OCI-LY1 (cell line): Measurements from ENCODE around the gene C5orf46.

ENCODE experiments used
- H2AFZ ChIP-seq: fragments of 200-600 bp; sonication (generic), shearing (Covaris generic); 2 replicates; pipeline ENCODE4 v1.6.0; 2014; ENCODE audit warnings: antibody characterized with exemption, mild to moderate bottlenecking, low read length
- H3F3A ChIP-seq: fragments of 200-600 bp; sonication (generic), shearing (Covaris generic); 2 replicates; pipeline ENCODE4 v1.6.0; 2014; ENCODE audit warnings: mild to moderate bottlenecking, antibody characterized with exemption, low read length, moderate library complexity; ENCODE audit not compliant: insufficient read depth
- H3K27ac ChIP-seq: fragments of 200-600 bp; sonication (generic); 2 replicates; pipeline ENCODE4 v1.5.1; 2014; ENCODE audit warnings: low read length, mixed run types, mild to moderate bottlenecking, low read depth; ENCODE audit not compliant: poor library complexity, severe bottlenecking
- H3K27me3 ChIP-seq: fragments of 200-600 bp; sonication (generic); 2 replicates; pipeline ENCODE4 v1.6.0; 2014; ENCODE audit warnings: antibody characterized with exemption, mild to moderate bottlenecking, low read length, moderate library complexity; ENCODE audit not compliant: insufficient read depth
- H3K36me3 ChIP-seq: fragments of 200-600 bp; sonication (generic); 2 replicates; pipeline ENCODE4 v1.6.1; 2014; ENCODE audit warnings: mild to moderate bottlenecking, antibody characterized with exemption, low read length, moderate library complexity, mixed read lengths; ENCODE audit not compliant: insufficient read depth
- H3K4me1 ChIP-seq: fragments of 200-600 bp; sonication (generic); 2 replicates; pipeline ENCODE4 v1.5.1; 2014; ENCODE audit warnings: mild to moderate bottlenecking, low read length, moderate library complexity; ENCODE audit not compliant: insufficient read depth, severe bottlenecking
- H3K4me2 ChIP-seq: fragments of 200-600 bp; sonication (generic), shearing (Covaris generic); 2 replicates; pipeline ENCODE4 v1.6.1; 2014; ENCODE audit warnings: low read length
- H3K4me3 ChIP-seq: fragments of 200-600 bp; sonication (generic); 2 replicates; pipeline ENCODE4 v1.5.1; 2014; ENCODE audit warnings: low read length, low read depth, mild to moderate bottlenecking, mixed read lengths; ENCODE audit not compliant: poor library complexity, severe bottlenecking
- H3K79me2 ChIP-seq: fragments of 200-600 bp; shearing (Covaris generic); 2 replicates; pipeline ENCODE4 v1.6.1; 2016; ENCODE audit warnings: mixed run types, low read length, mixed read lengths; ENCODE audit not compliant: insufficient read depth
- H3K9ac ChIP-seq: fragments of 200-600 bp; sonication (generic), shearing (Covaris generic); 2 replicates; pipeline ENCODE4 v1.6.1; 2014; ENCODE audit warnings: mild to moderate bottlenecking, low read length, mixed read lengths
- H3K9me2 ChIP-seq: fragments of 200-600 bp; sonication (generic), shearing (Covaris generic); 2 replicates; pipeline ENCODE4 v1.6.1; 2014; ENCODE audit warnings: low read depth, mild to moderate bottlenecking, low read length, mixed read lengths
- H3K9me3 ChIP-seq: fragments of 200-600 bp; shearing (Covaris generic); 2 replicates; pipeline ENCODE4 v1.6.1; 2014; ENCODE audit warnings: low read length, mixed read lengths
- H4K20me1 ChIP-seq: fragments of 200-600 bp; sonication (generic), shearing (Covaris generic); 2 replicates; pipeline ENCODE4 v1.6.0; 2016; ENCODE audit warnings: mild to moderate bottlenecking, low read length; ENCODE audit not compliant: insufficient read depth
- CTCF ChIP-seq: fragments of 200-600 bp; sonication (generic), shearing (Covaris generic); IDR thresholded peaks from 2 replicates; pipeline ENCODE4 v1.5.1; 2017; ENCODE audit warnings: mild to moderate bottlenecking, antibody characterized with exemption, low read length, moderate library complexity, mixed read lengths
- EZH2 ChIP-seq: fragments of 200-600 bp; sonication (generic), shearing (Covaris generic); IDR thresholded peaks from 2 replicates; pipeline ENCODE4 v1.8.0; 2017; ENCODE audit warnings: borderline replicate concordance, mixed run types, mild to moderate bottlenecking, antibody characterized with exemption, low read length, moderate library complexity, mixed read lengths

The C5orf46 gene

GRCh38 chr5:147854331-147854730, 52.0 kb downstream of the C5orf46 start:
- Histone ChIP-seq H3K27ac (no peak overlapping the region), H3K36me3 (no peaks in the 10 kb centered on the region), H3F3A (no peaks in the 10 kb centered on the region), H3K9me3 (no peaks in the 10 kb centered on the region), H3K4me1 (no peaks in the 10 kb centered on the region), H2AFZ (no peak overlapping the region), H3K27me3 (no peaks in the 10 kb centered on the region), H3K4me3 (no peak overlapping the region), H4K20me1 (no peaks in the 10 kb centered on the region), H3K79me2 (no peaks in the 10 kb centered on the region), H3K9me2 (no peaks in the 10 kb centered on the region), H3K4me2 (no peak overlapping the region), H3K9ac (no peak overlapping the region)
- TF ChIP-seq EZH2 (no peak), CTCF (no peak)

- H3K27ac ChIP-seq, result no peak overlapping the region
- no peaks in the 10 kb centered on the region for H3K79me2 ChIP-seq
- no peak overlapping the region for H3K4me2 ChIP-seq
- H3K9me3 ChIP-seq, result no peaks in the 10 kb centered on the region
- no peak overlapping the region for H3K4me3 ChIP-seq
- TF ChIP-seq CTCF (no peak), EZH2 (no peak)
- no peaks in the 10 kb centered on the region for H3K9me2 ChIP-seq
- H3K9ac ChIP-seq, result no peak overlapping the region
- H2AFZ ChIP-seq, result no peak overlapping the region
- H3K36me3 ChIP-seq, result no peaks in the 10 kb centered on the region
- no peaks in the 10 kb centered on the region for H3F3A ChIP-seq
- no peaks in the 10 kb centered on the region for H4K20me1 ChIP-seq
- no peaks in the 10 kb centered on the region for H3K27me3 ChIP-seq
- H3K4me1 ChIP-seq, result no peaks in the 10 kb centered on the region
Observed at GRCh38 chr5:147853372-147853987, 52.9 kb downstream of the C5orf46 start.

- Histone ChIP-seq H3K9me3 (no peaks in the 10 kb centered on the region), H3K79me2 (no peaks in the 10 kb centered on the region), H3K27ac (no peak overlapping the region), H3K9ac (no peak overlapping the region), H2AFZ (no peak overlapping the region), H3K4me1 (no peaks in the 10 kb centered on the region), H3F3A (no peaks in the 10 kb centered on the region), H3K27me3 (no peaks in the 10 kb centered on the region), H3K36me3 (no peaks in the 10 kb centered on the region), H4K20me1 (no peaks in the 10 kb centered on the region), H3K4me3 (no peak overlapping the region), H3K9me2 (no peaks in the 10 kb centered on the region), H3K4me2 (no peak overlapping the region)
- TF ChIP-seq CTCF, result no peak
- no peak for TF ChIP-seq EZH2
Observed at GRCh38 chr5:147852365-147852764, 54.0 kb downstream of the C5orf46 start.
